IMR-90 (cell line): ENCODE results near the gene NPRL2. TPM values are rescaled to one million over a fixed set of nuclear protein-coding genes. Genes with fewer than 3 reads are reported as not detected.

Source experiments
- ATAC-seq: fragments of 200-7000 bp; cut with Tn5 transposase; 2 replicates; pipeline ENCODE4 v1.9.1; 2020; ENCODE audit warnings: low read depth, mild to moderate bottlenecking, moderate library complexity
- BruUV-seq: library from RNA; stranded (reverse); fragments of 400-500 nt; replicated peaks from 2 replicates; lab custom pipeline; 2021; lab: Mats Ljungman, UMichigan
- CTCF ChIA-PET: fragments of 300-600 bp; formaldehyde crosslinking; extraction: SDS; loops from one replicate; lab custom pipeline; 2021; ENCODE audit warnings: antibody characterized with exemption; lab: Yijun Ruan, JAX
- POLR2A ChIA-PET: fragments of 300-600 bp; sonication (Branson Sonifier 250); formaldehyde crosslinking; loops from one replicate; lab custom pipeline; 2022; ENCODE audit warnings: antibody characterized with exemption; ENCODE audit not compliant: unreplicated experiment; lab: Charles Lee
- DNase-seq: peaks from one replicate; pipeline ENCODE4 v3.0.0; 2013
- H2AFZ ChIP-seq: replicated peaks from 2 replicates; pipeline ENCODE3; 2013; ENCODE audit warnings: low read length, mild to moderate bottlenecking; ENCODE audit not compliant: poor library complexity
- H2AK5ac ChIP-seq: 2 replicates; pipeline ENCODE4 v1.6.1; 2013; ENCODE audit warnings: low read depth, low read length, inconsistent platforms
- H2AK9ac ChIP-seq: replicated peaks from 2 replicates; pipeline ENCODE3; 2013; ENCODE audit warnings: mild to moderate bottlenecking, low read depth, low read length, moderate library complexity; ENCODE audit not compliant: poor library complexity
- H2BK120ac ChIP-seq: 2 replicates; pipeline ENCODE4 v1.6.1; 2013; ENCODE audit warnings: low read depth, low read length, inconsistent platforms
- H2BK15ac ChIP-seq: 3 replicates; pipeline ENCODE4 v1.6.1; 2013; ENCODE audit warnings: low read depth, low read length, inconsistent platforms
- H2BK20ac ChIP-seq: 2 replicates; pipeline ENCODE4 v1.6.1; 2013; ENCODE audit warnings: low read depth, mild to moderate bottlenecking, inconsistent platforms, low read length, moderate library complexity
- H2BK5ac ChIP-seq: 2 replicates; pipeline ENCODE4 v1.6.1; 2013; ENCODE audit warnings: mild to moderate bottlenecking, low read depth, low read length, inconsistent platforms; ENCODE audit not compliant: poor library complexity, severe bottlenecking
- H3K14ac ChIP-seq: replicated peaks from 2 replicates; pipeline ENCODE4 v1.6.1; 2013; ENCODE audit warnings: low read depth, low read length, inconsistent platforms
- H3K18ac ChIP-seq: 2 replicates; pipeline ENCODE4 v1.6.1; 2013; ENCODE audit warnings: low read depth, low read length, control low read depth
- H3K23ac ChIP-seq: 2 replicates; pipeline ENCODE4 v1.6.1; 2013; ENCODE audit warnings: low read depth, low read length, inconsistent platforms
- H3K27ac ChIP-seq: 2 replicates; pipeline ENCODE4 v1.5.1; 2013; ENCODE audit warnings: mild to moderate bottlenecking, control low read depth, low read length; ENCODE audit not compliant: insufficient read depth
- H3K27me3 ChIP-seq: 2 replicates; pipeline ENCODE4 v1.6.1; 2013; ENCODE audit warnings: low read length; ENCODE audit not compliant: control insufficient read depth, insufficient read depth
- H3K36me3 ChIP-seq: 2 replicates; pipeline ENCODE4 v1.6.1; 2013; ENCODE audit warnings: low read length, mixed read lengths; ENCODE audit not compliant: control insufficient read depth, insufficient read depth
- H3K4ac ChIP-seq: 2 replicates; pipeline ENCODE4 v1.6.1; 2013; ENCODE audit warnings: low read depth, low read length, inconsistent platforms
- H3K4me1 ChIP-seq: 2 replicates; pipeline ENCODE4 v1.6.1; 2013; ENCODE audit warnings: low read length, mixed read lengths; ENCODE audit not compliant: control insufficient read depth, insufficient read depth
- H3K4me2 ChIP-seq: 2 replicates; pipeline ENCODE4 v1.6.1; 2013; ENCODE audit warnings: low read depth, mild to moderate bottlenecking, control low read depth, low read length, moderate library complexity
- H3K4me3 ChIP-seq: 2 replicates; pipeline ENCODE4 v1.5.1; 2013; ENCODE audit warnings: low read depth, mild to moderate bottlenecking, control low read depth, low read length, moderate library complexity; ENCODE audit not compliant: insufficient read depth
- H3K56ac ChIP-seq: 2 replicates; pipeline ENCODE4 v1.6.1; 2013; ENCODE audit warnings: low read length, inconsistent platforms; ENCODE audit not compliant: insufficient read depth; ENCODE audit errors: extremely low read depth
- H3K79me1 ChIP-seq, 2 experiments: 2 replicates each; pipeline ENCODE4 v1.6.1; 2013; ENCODE audit warnings: low read length in 2 of 2, inconsistent platforms in 1 of 2, low read depth in 1 of 2
- H3K9ac ChIP-seq: 2 replicates; pipeline ENCODE4 v1.6.1; 2013; ENCODE audit warnings: low read depth, low read length, control low read depth
- H3K9me1 ChIP-seq: 2 replicates; pipeline ENCODE4 v1.6.1; 2013; ENCODE audit warnings: low read length, inconsistent platforms; ENCODE audit not compliant: insufficient read depth
- H3K9me3 ChIP-seq: 2 replicates; pipeline ENCODE4 v1.6.1; 2013; ENCODE audit warnings: low read length; ENCODE audit not compliant: control insufficient read depth, insufficient read depth
- H4K20me1 ChIP-seq: 2 replicates; pipeline ENCODE4 v1.6.1; 2013; ENCODE audit warnings: low read length, inconsistent platforms; ENCODE audit not compliant: insufficient read depth
- H4K5ac ChIP-seq: 2 replicates; pipeline ENCODE4 v1.6.1; 2013; ENCODE audit warnings: mild to moderate bottlenecking, low read depth, low read length, control low read depth
- H4K8ac ChIP-seq, 2 experiments: 2 replicates each; pipeline ENCODE4 v1.6.1; 2013; ENCODE audit warnings: low read depth in 2 of 2, low read length in 2 of 2, control low read depth in 1 of 2, inconsistent platforms in 1 of 2
- H4K91ac ChIP-seq: 2 replicates; pipeline ENCODE4 v1.6.1; 2013; ENCODE audit warnings: low read depth, low read length, inconsistent platforms; ENCODE audit not compliant: insufficient read depth
- FOS ChIP-seq: fragments of 150-350 bp; IDR thresholded peaks from 2 replicates; pipeline ENCODE4 v1.6.1; 2016; ENCODE audit warnings: low read depth, low read length
- MAFK ChIP-seq: IDR thresholded peaks from 2 replicates; pipeline ENCODE4 v1.6.1; 2012; ENCODE audit warnings: low read depth, low read length, improper control_type of control experiment
- MXI1 ChIP-seq: IDR thresholded peaks from 2 replicates; pipeline ENCODE4 v1.6.1; 2012; ENCODE audit warnings: low read depth, mild to moderate bottlenecking, low read length, moderate library complexity, borderline replicate concordance
- NFE2L2 ChIP-seq: fragments of 150-350 bp; IDR thresholded peaks from 2 replicates; pipeline ENCODE4 v1.6.1; 2016; ENCODE audit warnings: low read depth, mild to moderate bottlenecking, low read length
- RFX5 ChIP-seq: IDR thresholded peaks from 2 replicates; pipeline ENCODE4 v1.8.0; 2012; ENCODE audit warnings: low read depth, mild to moderate bottlenecking, low read length, moderate library complexity
- WGBS, 2 experiments: methylation state at CpG; one replicate each; pipeline versions ENCODE4 v1.1.5 to v1.1.7; 2013; ENCODE audit warnings: missing lambda C conversion rate in 2 of 2; ENCODE audit not compliant: insufficient read length in 1 of 2; ENCODE audit errors: extremely low coverage in 2 of 2; 5-methylcytosine and 5-hydroxymethylcytosine counted together
- dilution Hi-C: fragments of 300-500 bp; cut with HindIII; formaldehyde crosslinking; loops from one replicate; pipeline ENCODE4 v1.14.3; 2018; ENCODE audit warnings: low sequenced_read_pairs; ENCODE audit not compliant: unreplicated experiment
- in situ Hi-C: fragments of 300-500 bp; cut with MboI; formaldehyde crosslinking; loops from 3 replicates; pipeline ENCODE4 v1.14.3; 2019; ENCODE audit warnings: low sequenced_read_pairs, inconsistent platforms, mixed read lengths
- intact Hi-C: fragments of 100-400 bp; cut with micrococcal nuclease; formaldehyde crosslinking; loops from 2 replicates; pipeline ENCODE4 v1.10.0; 2022
- polyA plus RNA-seq, 3 experiments: library from polyadenylated mRNA; depleted of rRNA; stranded (reverse); fragments of >200 nt; gene quantifications; 2 replicates each; pipeline ENCODE4 v1.2.3, GENCODE V29; 2012; ENCODE audit warnings: low replicate concordance in 1 of 3
- total RNA-seq: library from RNA; depleted of rRNA; stranded (reverse); fragments of >200 nt; gene quantifications from 2 replicates; pipeline ENCODE4 v1.2.3, GENCODE V29; 2012
- TF ChIP-seq, protein P1 (sequence below): fragments of 150-350 bp; IDR thresholded peaks from 2 replicates; pipeline ENCODE4 v1.6.1; 2016; ENCODE audit warnings: low read depth, mild to moderate bottlenecking, low read length, moderate library complexity, borderline replicate concordance

The NPRL2 gene
- total and polyA plus RNA-seq, 2 of the 4 experiments (the other 2 are of a cell fraction): 38.3 to 38.7 TPM

DNA sequence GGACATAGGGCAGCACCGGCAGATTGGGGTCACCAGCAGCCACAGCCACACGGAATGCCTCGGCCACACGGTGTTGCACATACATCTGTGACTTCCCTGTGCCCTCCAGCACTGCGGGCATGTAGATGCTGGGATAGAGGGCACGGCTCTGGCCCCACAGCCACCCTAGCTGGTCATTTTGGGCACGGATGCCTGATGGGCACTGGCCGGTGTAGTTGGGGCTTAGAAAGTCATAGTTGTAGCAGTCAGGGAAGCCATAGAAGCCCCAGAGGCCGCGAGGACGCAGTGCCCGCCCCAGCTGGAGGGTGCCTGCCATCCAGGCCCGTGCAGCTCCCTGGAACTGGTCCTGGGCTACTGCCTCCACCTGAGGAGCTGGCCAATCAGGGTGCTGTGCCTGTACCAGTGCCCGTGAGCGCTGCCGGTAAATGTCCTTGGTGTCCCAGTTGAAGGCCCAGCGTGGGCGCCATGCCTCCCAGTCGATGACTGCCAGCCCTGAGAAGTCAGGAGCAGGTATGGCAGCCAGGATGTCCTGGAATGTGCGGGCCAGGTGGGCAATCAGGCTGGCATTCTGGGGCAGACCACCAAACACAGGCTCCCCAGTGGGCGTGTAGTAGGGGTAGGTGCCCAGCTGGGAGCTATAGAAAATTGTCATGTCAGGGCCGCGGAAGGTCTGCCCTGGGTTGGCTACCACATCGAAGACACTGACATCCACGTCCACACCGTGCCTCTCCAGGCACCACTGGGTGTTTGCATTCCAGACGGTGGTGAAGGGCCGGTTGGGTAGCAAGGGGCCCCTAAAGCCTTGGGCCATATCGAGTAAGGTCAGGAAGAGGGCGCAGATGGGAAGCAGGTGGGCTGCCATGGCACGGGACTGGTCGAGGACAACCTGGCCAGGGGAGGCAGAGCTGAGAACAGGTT lies 48.2 kb downstream of the NPRL2 start:
- Histone ChIP-seq H3K14ac (no peak overlapping the region), H4K91ac (no peak overlapping the region), H2BK20ac (no peak overlapping the region), H3K79me1 (peaks cover 13 to 31% of the 10 kb centered on the region in 2 experiments), H3K9me3 (no peaks in the 10 kb centered on the region), H3K56ac (no peak overlapping the region), H3K4me2 (no peak overlapping the region), H3K9ac (no peak overlapping the region), H4K8ac (no peak overlapping the region), H3K27me3 (no peaks in the 10 kb centered on the region), H2BK5ac (no peak overlapping the region), H3K4ac (no peak overlapping the region), H3K18ac (no peak overlapping the region), H2AK9ac (peak overlapping the region; percentile 37), H2AFZ (no peak overlapping the region), H2BK15ac (no peak overlapping the region), H3K23ac (no peak overlapping the region), H2BK120ac (no peak overlapping the region), H3K4me3 (no peak overlapping the region), H3K4me1 (peaks cover 13% of the 10 kb centered on the region), H2AK5ac (no peak overlapping the region), H4K20me1 (no peaks in the 10 kb centered on the region), H3K27ac (no peak overlapping the region), H3K36me3 (no peaks in the 10 kb centered on the region), H4K5ac (no peak overlapping the region), H3K9me1 (peaks cover 21% of the 10 kb centered on the region)
- DNase-seq: no peak
- intact Hi-C loops (no loop called here), in situ Hi-C loops (no loop called here), dilution Hi-C loops (no loop called here)
- POLR2A ChIA-PET: no interaction called here
- no peak for ATAC-seq
- CTCF ChIA-PET: no interaction called here
- no TSS peak for BruUV-seq
- WGBS, 2 experiments: 85% methylated on average over 12 of the region's 32 CpGs; no CpG with 5 or more reads in 1 of the 2 experiments
- TF ChIP-seq MAFK (no peak), MXI1 (no peak), FOS (no peak), NFE2L2 (no peak), RFX5 (no peak)
- TF ChIP-seq, protein P1, sequence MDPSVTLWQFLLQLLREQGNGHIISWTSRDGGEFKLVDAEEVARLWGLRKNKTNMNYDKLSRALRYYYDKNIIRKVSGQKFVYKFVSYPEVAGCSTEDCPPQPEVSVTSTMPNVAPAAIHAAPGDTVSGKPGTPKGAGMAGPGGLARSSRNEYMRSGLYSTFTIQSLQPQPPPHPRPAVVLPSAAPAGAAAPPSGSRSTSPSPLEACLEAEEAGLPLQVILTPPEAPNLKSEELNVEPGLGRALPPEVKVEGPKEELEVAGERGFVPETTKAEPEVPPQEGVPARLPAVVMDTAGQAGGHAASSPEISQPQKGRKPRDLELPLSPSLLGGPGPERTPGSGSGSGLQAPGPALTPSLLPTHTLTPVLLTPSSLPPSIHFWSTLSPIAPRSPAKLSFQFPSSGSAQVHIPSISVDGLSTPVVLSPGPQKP: no peak
